22Rv1 (cell line): ENCODE data around the gene KCNG2.

Experiments
- ZFX ChIP-seq: fragments of 450-650 bp; IDR thresholded peaks from 2 replicates; pipeline ENCODE4 v1.6.1; 2017; ENCODE audit warnings: antibody characterized with exemption, borderline replicate concordance
- TF ChIP-seq, protein P1 (sequence below): fragments of 450-650 bp; IDR thresholded peaks from 2 replicates; pipeline ENCODE4 v1.5.1; 2017; ENCODE audit warnings: mild to moderate bottlenecking

DNA sequence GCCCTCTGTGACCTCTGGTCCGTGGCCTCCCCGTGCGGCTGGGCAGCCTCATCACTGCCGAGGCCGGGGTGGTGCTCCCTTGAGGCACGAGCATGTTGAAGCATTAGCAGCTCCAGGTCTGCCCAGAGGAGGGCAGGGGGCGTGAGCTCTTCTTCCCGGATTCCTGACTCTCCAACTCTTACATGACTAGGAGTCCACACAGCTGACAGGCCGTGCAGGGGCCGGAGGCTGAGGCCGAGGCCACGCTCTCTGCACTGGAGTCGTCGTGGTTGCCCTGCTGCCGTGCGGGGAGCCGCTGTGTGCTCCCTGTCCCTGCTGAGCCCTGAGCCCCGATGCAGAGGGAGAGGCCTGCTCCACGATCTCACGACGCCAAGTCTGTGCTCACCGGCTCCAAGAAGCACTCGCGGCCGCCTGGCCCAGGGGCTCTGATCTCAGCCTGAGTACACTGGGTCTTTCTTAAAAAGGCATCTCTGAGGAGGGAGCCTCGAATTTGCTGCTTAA lies 19.4 kb upstream of the KCNG2 start:
- TF ChIP-seq, protein P1, sequence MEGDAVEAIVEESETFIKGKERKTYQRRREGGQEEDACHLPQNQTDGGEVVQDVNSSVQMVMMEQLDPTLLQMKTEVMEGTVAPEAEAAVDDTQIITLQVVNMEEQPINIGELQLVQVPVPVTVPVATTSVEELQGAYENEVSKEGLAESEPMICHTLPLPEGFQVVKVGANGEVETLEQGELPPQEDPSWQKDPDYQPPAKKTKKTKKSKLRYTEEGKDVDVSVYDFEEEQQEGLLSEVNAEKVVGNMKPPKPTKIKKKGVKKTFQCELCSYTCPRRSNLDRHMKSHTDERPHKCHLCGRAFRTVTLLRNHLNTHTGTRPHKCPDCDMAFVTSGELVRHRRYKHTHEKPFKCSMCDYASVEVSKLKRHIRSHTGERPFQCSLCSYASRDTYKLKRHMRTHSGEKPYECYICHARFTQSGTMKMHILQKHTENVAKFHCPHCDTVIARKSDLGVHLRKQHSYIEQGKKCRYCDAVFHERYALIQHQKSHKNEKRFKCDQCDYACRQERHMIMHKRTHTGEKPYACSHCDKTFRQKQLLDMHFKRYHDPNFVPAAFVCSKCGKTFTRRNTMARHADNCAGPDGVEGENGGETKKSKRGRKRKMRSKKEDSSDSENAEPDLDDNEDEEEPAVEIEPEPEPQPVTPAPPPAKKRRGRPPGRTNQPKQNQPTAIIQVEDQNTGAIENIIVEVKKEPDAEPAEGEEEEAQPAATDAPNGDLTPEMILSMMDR, result no peak
- TF ChIP-seq ZFX, result no peak
